ENCODE measurements around the gene ELOVL6.
A peak's percentile ranks its signal among the peaks of the same experiment; 100 is the strongest.

Gene ELOVL6

DNA sequence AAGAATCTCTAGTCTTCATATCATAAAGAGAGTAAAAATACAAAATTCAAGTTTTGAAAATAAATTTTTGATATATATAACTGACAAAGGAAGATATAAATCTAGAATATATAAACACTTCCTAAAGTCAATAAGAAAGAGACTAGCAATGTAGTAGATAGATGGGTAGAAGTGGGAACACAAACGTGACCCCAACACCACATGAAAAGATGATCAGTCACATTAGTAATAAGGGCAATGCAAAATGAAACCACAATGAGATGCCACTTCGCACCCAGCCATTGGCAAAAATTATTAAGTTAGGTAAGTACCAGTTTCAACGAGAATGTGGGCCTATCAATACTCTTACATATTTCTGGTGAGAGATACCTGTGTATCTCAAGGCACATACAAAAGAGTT lies 179.3 kb downstream of the ELOVL6 start:
- no peak for DNase-seq

DNA sequence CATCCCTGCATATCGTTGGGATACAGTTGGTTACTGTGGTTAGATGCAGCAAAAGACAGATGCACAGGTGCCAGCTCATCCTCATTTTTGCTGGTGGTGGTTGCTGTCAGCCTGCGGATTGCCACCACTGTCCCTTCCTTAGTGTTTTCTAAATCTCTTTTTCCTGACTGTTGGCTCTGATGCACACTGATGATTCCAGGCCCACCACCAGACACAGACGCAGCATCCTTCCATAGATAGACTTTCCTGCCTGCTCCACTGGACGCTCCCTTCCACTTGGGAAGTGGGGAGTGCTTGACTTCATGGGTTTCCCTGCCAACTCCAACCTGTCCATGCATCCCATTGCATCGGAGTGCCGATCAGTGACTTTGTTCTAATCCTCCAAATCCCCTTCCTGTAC lies 184.2 kb downstream of the ELOVL6 start:
- DNase-seq: no peak

DNA sequence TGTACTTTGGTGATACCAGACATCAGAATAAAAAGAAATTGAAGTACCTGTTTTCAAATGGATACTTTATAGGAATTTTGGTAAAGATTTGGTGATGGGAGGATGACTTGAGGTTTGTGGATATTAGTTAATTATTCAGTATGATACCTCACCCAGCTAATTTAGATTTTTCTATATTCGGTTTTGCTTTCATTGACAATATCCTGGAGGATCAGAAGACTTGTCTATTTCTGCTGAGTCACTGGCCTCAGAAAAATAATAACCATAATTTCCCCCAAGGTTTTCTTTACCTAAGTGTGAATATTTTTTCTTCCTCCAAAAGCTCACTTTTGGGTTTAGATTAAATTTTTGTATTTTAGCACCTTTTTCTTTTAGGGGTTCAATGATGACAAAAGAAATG lies 185.5 kb downstream of the ELOVL6 start:
- no peak for DNase-seq

DNA sequence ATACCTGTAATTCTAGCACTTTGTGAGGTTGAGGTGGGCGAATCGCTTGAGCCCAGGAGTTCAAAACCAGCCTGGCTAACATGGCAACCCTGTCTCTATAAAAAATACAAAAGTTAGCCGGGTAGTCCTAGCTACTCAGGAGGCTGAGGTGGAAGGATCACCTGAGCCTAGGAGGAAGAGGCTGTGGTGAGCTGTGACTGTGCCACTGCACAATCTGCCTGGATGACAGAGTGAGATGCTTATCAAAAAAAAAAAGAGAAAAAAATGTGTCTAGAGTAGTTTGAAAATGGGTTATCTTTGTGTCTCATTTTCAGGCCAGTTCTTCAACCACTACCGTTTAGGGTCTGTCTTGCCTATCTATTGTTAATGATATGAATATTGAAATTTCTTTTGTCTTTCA lies 187.6 kb downstream of the ELOVL6 start:
- no peak for DNase-seq

DNA sequence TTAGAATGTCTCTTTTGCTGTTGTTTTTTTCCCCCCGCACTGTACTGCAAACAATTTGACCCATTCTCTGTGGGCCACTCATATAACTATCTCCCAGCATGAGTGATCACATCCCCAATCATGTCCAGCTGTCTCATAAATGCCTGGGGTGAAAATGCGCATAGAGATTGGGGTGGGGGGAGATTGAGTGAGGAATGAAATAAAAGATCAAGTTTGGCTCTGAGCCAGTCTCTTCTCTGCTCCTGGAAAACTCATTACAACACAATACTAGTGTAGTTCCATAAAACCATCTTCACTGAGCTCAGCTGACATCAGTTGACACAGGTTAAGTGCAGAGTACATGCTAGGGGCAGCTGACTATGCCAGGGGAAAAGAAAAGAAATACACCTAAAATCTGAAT lies 188.9 kb downstream of the ELOVL6 start:
- no peak for DNase-seq

DNA sequence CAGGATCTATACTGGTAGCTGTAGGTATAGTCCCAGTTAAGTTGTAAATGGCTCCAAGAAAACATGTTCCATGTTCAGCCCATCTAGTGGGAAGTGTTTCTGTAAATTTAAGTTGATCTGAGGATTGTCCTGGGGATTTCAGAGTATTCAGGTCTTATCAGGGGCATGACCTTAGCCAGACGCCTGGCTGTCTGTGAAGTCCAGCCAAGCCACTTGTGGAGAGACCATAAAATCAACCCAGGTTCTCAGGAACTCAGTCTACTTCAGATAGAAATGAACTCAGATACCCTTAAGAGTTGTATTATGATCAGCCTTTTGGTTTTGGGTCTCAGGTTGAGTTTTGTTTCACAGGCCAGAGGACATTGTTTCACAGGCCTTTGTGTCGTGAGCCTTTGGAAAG lies 189.9 kb downstream of the ELOVL6 start:
- DNase-seq: no peak

DNA sequence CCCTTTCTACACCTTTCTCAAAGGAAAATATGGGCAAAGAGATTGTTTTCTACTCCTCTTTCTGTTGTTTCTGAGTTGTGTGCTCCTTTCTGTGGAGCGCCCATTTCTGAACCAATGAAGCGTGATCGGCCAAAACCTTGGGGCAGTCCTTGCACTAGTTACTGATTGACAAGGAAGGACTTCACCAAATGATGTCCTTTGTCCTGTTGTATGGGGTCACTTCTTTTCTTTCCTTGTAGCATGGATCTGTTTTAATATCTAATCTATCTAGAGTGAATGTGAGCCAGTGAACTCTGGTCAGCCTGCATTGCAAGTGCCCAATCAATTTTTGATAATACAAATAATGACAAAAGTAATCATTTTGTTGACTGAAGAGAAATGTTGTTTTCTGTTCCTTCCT lies 191.2 kb downstream of the ELOVL6 start:
- no peak for DNase-seq

DNA sequence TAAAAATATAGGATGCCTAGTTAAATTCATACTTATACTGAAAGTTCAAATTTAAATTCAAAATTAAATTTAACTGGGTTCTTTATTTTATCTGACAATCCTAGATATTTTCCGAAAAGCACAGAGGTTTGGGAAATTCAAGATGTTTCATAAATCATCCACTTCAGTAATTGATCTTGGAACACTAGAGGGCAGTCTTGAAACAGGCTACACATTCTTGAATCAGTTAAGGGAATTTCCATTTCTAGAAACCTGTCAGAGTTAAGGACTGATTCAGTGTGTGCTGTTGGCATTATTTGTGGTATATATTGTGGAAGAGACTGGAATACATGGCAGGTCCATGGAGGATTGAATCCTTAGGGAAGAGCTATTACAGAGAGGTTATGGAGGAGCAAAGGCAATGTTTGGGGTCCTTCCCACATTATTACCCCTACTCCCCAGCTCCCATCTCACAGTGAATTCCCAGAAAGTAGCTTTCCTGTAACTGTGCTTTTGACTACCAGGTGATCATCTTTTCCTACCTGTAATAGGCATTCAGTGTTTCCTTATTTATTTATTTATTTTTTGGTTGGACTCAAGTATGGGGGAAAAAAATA lies 192.9 kb downstream of the ELOVL6 start:
- peak; percentile 23 for DNase-seq

DNA sequence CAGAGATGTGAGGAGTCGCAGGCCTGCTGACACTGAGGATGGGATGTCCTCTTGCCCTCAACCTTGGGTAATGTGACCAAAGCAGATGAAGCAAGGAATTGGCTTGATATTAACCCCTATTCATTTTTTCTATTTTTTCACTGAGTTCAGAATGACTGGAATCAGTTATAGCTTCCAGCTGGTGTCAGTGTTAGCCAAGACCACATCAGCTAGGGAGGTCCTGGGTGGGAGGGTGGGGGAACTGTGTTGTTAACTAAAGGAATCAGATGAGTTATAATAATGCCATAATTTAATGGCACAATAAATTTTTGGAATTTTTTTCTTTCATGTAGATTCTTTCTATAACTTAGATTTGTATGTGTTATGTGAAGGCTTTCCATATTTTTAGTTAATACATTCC lies 193.9 kb downstream of the ELOVL6 start:
- no peak for DNase-seq

DNA sequence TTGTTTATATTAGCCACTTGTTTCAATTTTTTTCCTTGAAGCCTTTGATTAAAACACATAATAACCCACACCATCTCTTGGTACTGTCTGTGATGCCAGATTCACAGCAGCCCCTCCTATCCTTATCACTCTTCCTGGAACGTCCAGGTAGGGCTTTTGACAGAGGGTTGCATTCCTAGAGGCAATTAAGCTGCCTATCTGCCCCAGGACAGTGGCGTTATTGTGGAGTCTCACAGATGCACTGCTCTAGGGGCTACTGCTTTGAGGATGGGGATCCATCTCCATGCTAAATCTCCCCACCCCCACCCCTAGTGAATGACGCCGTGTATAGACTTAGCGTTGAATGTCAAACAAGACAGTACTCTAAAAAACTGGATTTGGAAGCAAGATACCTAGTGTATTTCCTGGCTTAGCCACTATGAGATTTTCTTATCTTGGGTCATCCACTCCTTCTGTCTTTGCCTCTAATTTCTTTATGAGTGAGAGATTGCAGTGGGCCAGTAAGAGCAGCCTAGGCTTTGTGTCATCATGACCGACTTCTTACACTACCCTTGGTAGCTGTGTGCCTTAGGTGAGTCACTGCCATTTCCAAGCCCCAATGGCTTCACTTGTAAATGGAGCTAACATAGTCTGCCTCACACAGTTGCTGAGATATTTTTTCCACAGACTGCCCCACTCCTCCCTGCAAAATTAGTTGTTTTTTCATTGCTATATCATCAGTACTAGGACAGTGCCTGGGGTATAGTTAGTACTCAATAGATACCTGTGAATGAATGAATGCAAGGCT lies 194.8 kb downstream of the ELOVL6 start:
- DNase-seq: no peak

DNA sequence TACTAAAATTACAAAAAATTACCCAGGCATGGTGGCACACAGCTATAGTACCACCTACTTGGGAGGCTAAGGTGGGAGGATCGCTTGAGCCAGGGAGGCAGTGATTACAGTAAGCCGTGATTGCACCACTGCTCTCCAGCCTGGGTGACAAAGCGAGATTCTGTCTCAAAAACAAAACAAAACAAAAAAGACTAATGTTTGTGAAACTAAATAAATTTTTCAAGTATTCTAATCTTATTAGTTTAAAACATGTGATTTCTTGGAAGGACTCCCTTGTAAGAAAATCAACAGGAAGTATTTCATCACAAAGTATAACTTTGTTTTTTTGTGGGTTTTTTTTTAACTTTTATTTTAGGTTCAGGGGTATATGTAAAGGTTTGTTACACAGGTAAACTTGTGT lies 196.1 kb downstream of the ELOVL6 start:
- no peak for DNase-seq

DNA sequence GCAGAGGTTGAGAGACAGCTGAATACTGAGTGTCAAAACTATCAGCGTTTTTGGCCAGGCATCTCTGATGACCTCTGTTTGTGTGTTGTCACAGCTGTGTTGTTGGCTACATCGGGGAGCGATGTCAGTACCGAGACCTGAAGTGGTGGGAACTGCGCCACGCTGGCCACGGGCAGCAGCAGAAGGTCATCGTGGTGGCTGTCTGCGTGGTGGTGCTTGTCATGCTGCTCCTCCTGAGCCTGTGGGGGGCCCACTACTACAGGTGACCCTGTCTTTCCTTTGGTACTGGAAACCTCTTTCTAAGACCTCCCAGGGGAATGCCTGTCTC lies 198.9 kb downstream of the ELOVL6 start:
- DNase-seq: no peak

DNA sequence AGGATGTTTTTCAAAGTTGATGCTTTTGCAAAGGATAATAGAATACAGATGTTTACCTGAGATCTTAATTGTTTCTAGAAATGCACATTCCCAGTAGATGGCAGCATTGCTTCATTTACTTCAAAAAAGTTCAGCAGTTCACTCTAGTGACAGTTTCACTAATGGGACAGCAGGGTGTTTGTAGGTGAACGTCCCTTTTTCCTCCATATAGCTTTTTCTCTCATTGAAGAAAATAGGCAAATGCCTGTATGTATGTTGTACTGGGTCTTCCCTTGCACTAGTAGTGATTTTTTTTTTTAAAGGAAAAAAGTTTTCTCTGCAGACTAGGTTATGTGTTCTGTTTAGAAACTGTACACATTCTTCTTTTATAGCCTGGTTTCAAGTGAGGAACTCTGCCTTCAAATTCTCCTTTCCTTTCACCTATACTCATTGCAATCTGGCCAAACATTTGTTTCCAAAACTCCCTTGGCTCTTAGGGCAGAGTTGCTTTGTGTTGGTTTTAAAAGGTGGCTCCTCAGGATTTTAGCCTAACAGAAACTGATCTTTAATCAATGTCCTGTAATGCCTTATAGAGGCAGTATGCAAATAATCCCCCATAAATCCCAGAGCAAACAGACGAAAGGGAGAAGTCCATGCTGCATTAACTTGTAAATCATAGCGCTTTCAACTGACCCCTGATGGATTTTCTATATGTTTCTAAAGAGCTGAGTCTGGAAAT lies 199.4 kb downstream of the ELOVL6 start:
- DNase-seq: peak; percentile 10

DNA sequence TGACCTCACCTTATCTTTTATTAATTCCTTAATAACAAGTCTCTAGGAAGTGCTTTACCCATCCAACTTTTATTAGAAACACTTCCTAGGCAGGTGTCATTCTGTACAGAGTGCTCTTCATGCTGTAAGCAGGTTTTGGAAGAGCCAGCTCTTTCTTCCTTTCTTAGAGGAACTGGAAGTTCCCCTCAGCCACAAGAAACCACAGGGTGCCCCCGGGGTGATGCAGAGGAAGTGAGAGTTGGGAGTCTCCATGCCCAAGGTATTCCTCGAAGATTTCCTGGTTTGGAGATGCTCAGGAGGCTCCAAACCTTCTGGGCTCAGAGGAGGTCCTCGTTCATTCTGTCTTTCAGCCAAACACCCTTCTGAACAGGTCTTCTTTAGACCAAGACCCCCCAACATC lies 201.9 kb downstream of the ELOVL6 start:
- no peak for DNase-seq

All from NCI-H2029 (cell line).